Upper lobe of right lung (tissue), 1 donor: ENCODE data around the gene ARHGEF10L. TPM values are rescaled to one million over a fixed set of nuclear protein-coding genes. Genes with fewer than 3 reads are reported as not detected.

Experiments
- ATAC-seq: fragments of 200-7000 bp; cut with Tn5 transposase; one replicate; pipeline ENCODE4 v1.9.1; 2020; ENCODE audit warnings: mild to moderate bottlenecking, moderate library complexity
- DNase-seq: peaks from one replicate; pipeline ENCODE4 v3.0.0-alpha.2; 2020
- H3K27ac ChIP-seq: fragments of 200-600 bp; one replicate; pipeline ENCODE4 v1.8.0; 2022
- H3K27me3 ChIP-seq: fragments of 200-600 bp; one replicate; pipeline ENCODE4 v1.8.0; 2022; ENCODE audit warnings: mild to moderate bottlenecking
- H3K36me3 ChIP-seq: fragments of 200-600 bp; one replicate; pipeline ENCODE4 v1.8.0; 2022
- H3K4me1 ChIP-seq: fragments of 200-600 bp; one replicate; pipeline ENCODE4 v1.8.0; 2022
- H3K4me3 ChIP-seq: fragments of 200-600 bp; one replicate; pipeline ENCODE4 v1.8.0; 2022; ENCODE audit warnings: mild to moderate bottlenecking
- H3K9me3 ChIP-seq: fragments of 200-600 bp; one replicate; pipeline ENCODE4 v1.8.0; 2022
- CTCF ChIP-seq: fragments of 200-600 bp; IDR thresholded peaks from one replicate; pipeline ENCODE4 v1.8.0; 2022; ENCODE audit warnings: antibody characterized with exemption
- intact Hi-C: fragments of 100-400 bp; cut with DNase I; formaldehyde crosslinking; loops from one replicate; pipeline ENCODE4 v1.11.0; 2022
- total RNA-seq: library from RNA; stranded (reverse); fragmentation: NEBNext Ultra II Directional; extraction: Animal tissue kit (Norgen Biotek cat#: 25700); gene quantifications from one replicate; pipeline ENCODE4 v1.2.1, GENCODE V29; 2021
- donor health status: DM: no; HTN: yes; CAD: no; lungs with severe emphysema.

Gene ARHGEF10L
- total RNA-seq, 1 donor from 2014 or later, result 34.1 TPM

- Histone ChIP-seq H3K4me3 (no peak overlapping the region), H3K27me3 (no peaks in the 10 kb centered on the region), H3K4me1 (no peaks in the 10 kb centered on the region), H3K27ac (no peak overlapping the region), H3K9me3 (no peaks in the 10 kb centered on the region), H3K36me3 (peaks cover 91% of the 10 kb centered on the region)
- DNase-seq (peak; percentile 82), ATAC-seq (peak; percentile 88)
- intact Hi-C loops, result no loop called here
- TF ChIP-seq CTCF, result no peak
Measured at GRCh38 chr1:17635811-17636210, 96.3 kb downstream of the ARHGEF10L start.

GRCh38 chr1:17636612-17637011, 97.1 kb downstream of the ARHGEF10L start:
- no peaks in the 10 kb centered on the region for H3K27me3 ChIP-seq

GRCh38 chr1:17637055-17637454, 97.6 kb downstream of the ARHGEF10L start:
- intact Hi-C loops, result no loop called here
- Histone ChIP-seq H3K9me3 (no peaks in the 10 kb centered on the region), H3K4me3 (no peak overlapping the region), H3K27me3 (no peaks in the 10 kb centered on the region), H3K36me3 (peaks cover 83% of the 10 kb centered on the region), H3K4me1 (no peaks in the 10 kb centered on the region), H3K27ac (no peak overlapping the region)
- no peak for TF ChIP-seq CTCF
- DNase-seq, result no peak
- ATAC-seq, result no peak

More at GRCh38 chr1:17636612-17637011, 97.1 kb downstream of the ARHGEF10L start:
- H3K27ac ChIP-seq, result no peak overlapping the region
- peaks cover 88% of the 10 kb centered on the region for H3K36me3 ChIP-seq
- intact Hi-C loops, result no loop called here
- DNase-seq (no peak), ATAC-seq (no peak)
- no peak for TF ChIP-seq CTCF
- H3K4me1 ChIP-seq, result no peaks in the 10 kb centered on the region
- no peaks in the 10 kb centered on the region for H3K9me3 ChIP-seq
- no peak overlapping the region for H3K4me3 ChIP-seq

- Histone ChIP-seq H3K4me3 (no peak overlapping the region), H3K36me3 (peaks cover 67% of the 10 kb centered on the region), H3K27ac (no peak overlapping the region), H3K27me3 (no peaks in the 10 kb centered on the region), H3K9me3 (no peaks in the 10 kb centered on the region), H3K4me1 (no peaks in the 10 kb centered on the region)
- intact Hi-C loops, result no loop called here
- no peak for ATAC-seq
- no peak for TF ChIP-seq CTCF
- no peak for DNase-seq
Measured at GRCh38 chr1:17639703-17640340, 100.3 kb downstream of the ARHGEF10L start.

GRCh38 chr1:17640393-17640792, 100.9 kb downstream of the ARHGEF10L start:
- no peaks in the 10 kb centered on the region for H3K9me3 ChIP-seq
- intact Hi-C loops, result no loop called here
- no peak overlapping the region for H3K27ac ChIP-seq
- no peak for TF ChIP-seq CTCF
- H3K27me3 ChIP-seq, result no peaks in the 10 kb centered on the region
- no peaks in the 10 kb centered on the region for H3K4me1 ChIP-seq
- H3K4me3 ChIP-seq, result no peak overlapping the region
- no peak for ATAC-seq
- DNase-seq, result no peak
- peaks cover 62% of the 10 kb centered on the region for H3K36me3 ChIP-seq

- intact Hi-C loops, result no loop called here
- Histone ChIP-seq H3K4me1 (no peaks in the 10 kb centered on the region), H3K9me3 (no peaks in the 10 kb centered on the region), H3K27ac (no peak overlapping the region), H3K4me3 (no peak overlapping the region), H3K36me3 (peaks cover 58% of the 10 kb centered on the region), H3K27me3 (no peaks in the 10 kb centered on the region)
- TF ChIP-seq CTCF, result no peak
- ATAC-seq (no peak), DNase-seq (no peak)
Measured at GRCh38 chr1:17640975-17641374, 101.5 kb downstream of the ARHGEF10L start.
